ENCODE results near the gene KRTAP20-2.

Gene KRTAP20-2

DNA sequence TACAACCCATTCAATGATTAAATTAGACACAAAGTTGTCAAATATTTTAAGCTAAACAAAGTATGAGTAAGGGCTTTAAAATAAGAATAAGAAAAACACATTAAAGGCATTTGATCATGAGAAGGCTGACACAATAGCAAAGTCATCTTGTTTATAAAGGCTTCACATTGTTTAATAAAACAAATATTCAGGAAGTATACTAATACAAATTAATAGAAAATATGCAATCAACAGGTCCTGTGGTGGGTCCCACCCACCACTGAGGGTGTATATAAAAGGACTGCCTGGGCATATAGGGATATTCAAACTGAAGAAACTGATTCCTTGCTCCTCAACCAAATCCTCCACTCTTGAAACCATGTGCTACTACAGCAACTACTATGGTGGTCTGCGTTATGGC is at the start of gene KRTAP20-2:
Gene KRTAP20-2, plus strand, starts transcription at position 301 of the 400 bp plus-strand sequence. Its CDS starts 58 bp downstream, at position 359.
- DNase-seq (ENCODE audit: low spot score): no peak

DNA sequence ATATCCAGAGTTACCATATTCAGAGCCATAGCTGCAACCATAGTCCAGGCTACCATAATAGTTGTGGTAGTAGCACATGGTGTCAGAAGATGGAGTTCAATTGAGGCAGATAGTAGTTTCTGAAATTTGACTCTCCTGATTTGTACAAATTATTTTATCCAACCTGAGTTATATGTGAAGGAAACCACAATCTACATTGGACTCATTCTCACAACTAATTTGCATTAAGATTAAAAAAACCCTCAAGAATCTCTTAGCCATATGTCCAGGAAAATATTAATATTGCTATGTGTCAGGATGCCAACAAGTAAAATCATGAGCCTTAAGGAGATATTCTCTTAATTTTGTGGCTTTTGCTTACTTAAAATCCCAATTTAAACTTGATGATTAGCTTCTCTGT is 44.7 kb upstream of the KRTAP20-2 start, which contains the start of gene KRTAP22-2:
Gene KRTAP22-2, minus strand, starts transcription at position 101 of the 400 bp plus-strand sequence.
- DNase-seq (ENCODE audit: low spot score): no peak

DNA sequence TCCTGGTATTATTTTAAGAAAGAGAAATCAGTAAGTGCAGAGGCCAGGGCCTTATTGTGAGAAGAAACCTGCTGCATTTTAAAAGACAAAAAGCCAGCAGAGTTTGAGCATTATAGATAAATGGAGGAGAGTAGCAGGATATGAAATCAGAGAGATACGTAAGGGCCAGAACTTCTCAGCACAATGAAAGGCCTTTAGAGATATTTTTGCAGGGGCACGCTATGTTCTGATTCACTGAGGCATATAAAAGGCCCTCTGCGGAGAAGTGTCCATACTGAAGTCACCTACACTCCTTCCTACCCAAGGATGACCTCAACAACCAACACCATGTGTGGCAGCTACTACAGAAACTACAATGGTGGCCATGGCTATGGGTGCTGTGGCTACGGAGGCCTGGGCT is 42.9 kb upstream of the KRTAP20-2 start, which contains the start of gene KRTAP6-3:
Gene KRTAP6-3, plus strand, starts transcription at position 301 of the 400 bp plus-strand sequence. Its CDS starts 6 bp downstream, at position 307.
- no peak for DNase-seq (ENCODE audit: low spot score)

DNA sequence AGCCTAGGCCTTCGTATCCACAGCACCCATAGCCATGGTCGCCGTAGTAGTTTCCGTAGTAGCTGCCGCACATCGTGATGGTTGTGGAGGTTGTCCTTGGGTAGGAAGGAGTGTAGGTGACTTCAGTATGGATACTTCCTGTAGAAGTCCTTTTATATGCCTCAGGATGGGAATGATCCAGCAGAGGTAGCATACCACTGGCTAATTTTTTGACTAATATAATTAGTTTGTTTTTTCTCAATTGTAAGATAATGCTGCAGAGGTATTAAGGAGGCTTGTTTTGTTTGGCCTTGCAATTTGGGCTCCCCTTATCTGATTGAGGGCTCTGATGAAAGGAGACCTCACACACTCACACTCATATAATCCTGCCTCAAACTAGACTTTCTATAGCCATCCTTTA is 36.2 kb upstream of the KRTAP20-2 start, which contains the start of gene KRTAP6-2:
Gene KRTAP6-2, minus strand, starts transcription at position 101 of the 400 bp plus-strand sequence. Its CDS starts 28 bp downstream, at position 73.
- no peak for DNase-seq (ENCODE audit: low spot score)

DNA sequence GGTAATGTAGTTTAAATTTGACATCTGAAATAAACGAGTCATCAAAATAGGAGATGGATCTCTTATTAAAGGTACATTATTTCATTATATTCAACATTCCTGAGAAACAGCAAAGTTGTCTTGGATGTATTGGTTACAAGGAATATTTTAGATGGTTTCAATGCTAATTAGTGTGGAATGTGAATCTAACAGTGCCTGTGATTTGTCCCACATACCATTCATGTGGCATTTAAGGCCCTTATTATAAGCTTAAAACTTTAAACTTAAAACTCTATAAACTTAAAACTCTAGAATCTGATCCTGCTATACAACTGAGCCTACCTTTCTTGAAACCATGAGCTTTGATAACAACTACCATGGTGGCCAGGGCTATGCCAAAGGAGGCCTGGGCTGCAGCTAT is 34.2 kb upstream of the KRTAP20-2 start, which contains the start of gene KRTAP22-1:
Gene KRTAP22-1, plus strand, starts transcription at position 301 of the 400 bp plus-strand sequence.
- DNase-seq (ENCODE audit: low spot score): no peak

DNA sequence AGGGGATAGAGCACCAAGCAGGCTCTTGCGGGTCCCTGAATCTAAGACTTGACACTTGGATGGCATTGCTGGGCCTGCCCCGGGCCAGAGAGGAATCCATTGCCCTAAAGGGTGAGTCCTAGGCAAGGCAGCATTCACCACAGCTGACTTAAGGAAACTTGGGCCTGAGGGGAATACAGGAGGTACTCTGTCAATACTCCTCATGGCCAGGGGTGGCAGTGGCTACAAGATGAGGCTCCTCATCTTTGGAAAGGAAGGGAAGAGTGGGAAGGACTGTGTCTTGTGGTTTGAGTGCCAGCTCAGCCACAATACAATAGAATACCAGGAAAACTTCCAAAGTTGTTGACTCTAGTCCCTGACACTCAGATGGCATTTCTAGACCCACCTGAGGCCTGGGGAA is 29.0 kb upstream of the KRTAP20-2 start:
- DNase-seq (ENCODE audit: low spot score): no peak

DNA sequence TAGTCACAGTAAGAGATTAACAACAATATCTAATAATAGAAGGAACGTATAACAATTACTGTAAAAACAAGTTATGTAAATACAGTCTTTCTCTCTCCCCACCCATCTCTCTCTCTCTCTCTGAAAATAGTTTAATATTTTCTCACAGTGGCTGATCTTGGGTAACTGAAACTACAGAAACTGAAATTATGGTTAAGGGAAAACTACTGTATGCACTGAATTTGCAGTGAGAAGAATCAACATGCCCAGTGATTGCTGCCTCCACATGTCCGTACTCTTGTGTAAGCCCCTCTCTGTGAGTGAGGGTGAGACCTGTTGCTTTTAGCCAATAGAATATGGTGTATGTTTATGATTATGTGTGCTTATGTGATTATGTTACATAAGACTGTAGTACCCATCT is 22.9 kb upstream of the KRTAP20-2 start:
- no peak for DNase-seq (ENCODE audit: low spot score)

DNA sequence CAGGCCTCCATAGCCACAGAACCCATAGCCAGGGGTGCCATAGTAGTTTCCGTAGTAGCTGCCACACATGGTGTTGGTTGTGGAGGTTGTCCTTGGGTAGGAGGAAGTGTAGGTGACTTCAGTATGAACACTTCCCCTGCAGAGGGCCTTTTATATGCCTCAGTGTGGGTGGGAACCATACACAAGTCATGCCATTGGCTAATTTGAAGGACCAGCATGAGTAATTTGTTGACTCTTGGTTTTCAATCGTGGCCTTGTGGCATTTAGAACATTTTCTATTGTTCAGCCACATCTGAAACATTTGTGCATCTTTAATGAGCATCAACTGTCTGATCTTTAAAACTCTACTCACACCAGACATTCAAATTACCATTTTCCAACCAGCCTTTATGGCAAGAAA is 21.2 kb upstream of the KRTAP20-2 start, which contains the start of gene KRTAP6-1:
Gene KRTAP6-1, minus strand, starts transcription at position 95 of the 400 bp plus-strand sequence. Its CDS starts 26 bp downstream, at position 69.
- DNase-seq (ENCODE audit: low spot score): no peak

DNA sequence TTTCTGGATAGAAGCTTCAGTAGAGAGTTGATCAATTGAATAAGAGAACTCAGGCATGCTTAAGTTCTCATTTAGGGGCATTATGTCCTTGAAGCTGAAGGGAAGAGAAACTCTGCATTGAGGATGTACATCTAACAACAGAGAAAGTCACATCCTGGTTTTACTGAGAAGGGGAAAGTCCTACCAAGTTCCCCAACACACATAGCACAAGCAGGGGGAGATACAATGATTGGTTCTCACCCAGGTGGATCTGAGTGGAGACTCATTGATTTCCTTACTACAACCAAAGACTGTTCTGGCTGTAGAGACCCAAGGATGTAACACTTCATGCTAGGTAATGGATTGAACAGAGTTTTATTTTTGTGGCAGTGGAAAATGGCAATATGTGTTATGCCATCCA is 19.8 kb upstream of the KRTAP20-2 start:
- no peak for DNase-seq (ENCODE audit: low spot score)

DNA sequence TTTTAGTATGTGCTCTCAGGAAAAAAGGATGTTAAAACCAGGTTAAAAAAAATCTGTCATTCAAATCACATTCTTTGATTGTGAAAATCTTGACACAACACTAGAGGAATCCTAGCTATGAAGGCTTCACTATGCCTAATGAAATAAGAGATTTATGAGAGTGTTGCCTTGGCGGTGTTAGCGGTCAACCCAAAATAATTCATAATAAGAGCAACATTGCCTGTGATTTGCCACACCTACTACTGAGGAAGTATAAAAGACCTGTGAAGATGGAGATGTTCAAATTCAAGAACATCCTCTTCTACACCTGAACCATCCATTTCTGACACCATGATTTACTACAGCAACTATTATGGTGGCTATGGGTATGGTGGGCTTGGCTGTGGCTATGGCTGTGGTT is 18.9 kb upstream of the KRTAP20-2 start, which contains the start of gene KRTAP20-1:
Gene KRTAP20-1, plus strand, starts transcription at position 301 of the 400 bp plus-strand sequence. Its CDS starts 30 bp downstream, at position 331.
- DNase-seq (ENCODE audit: low spot score): no peak

DNA sequence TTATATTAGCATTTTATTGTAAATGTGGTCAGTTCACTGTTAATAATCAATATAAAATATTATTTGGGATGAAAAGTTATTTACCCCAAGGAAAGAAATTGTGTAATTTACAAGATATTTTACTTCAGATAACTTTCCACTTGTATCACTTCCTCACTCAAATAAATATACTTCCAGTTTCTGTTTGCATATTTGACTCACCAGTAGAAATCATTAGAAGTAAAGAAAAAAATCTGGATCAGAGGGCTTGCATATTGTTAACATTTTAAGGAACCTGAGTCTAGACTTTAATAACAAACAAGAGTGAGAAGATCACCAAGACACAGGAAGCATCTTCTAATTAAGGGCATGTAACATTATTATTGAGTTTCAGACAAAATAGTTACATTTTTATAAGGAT is 14.9 kb upstream of the KRTAP20-2 start:
- DNase-seq (ENCODE audit: low spot score): no peak

DNA sequence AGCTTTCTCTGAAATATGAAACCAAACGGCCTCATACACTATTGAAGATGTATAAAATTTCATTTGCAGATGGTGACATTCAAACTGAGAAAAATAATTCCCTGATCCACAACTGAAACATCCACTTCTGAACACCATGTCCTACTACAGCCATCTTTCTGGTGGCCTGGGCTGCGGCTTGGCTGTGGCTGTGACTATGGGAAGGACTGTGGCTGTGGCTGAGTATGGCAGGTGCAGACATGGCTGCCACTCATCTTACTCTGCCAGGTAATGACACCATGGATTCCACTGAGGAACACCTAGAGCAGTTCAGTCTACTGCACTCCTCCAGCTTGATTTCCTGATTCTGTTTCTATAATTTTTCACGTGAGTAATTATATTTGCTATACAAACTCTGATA is 14.5 kb upstream of the KRTAP20-2 start, which contains the start of gene KRTAP20-4:
Gene KRTAP20-4, plus strand, starts transcription at position 106 of the 400 bp plus-strand sequence.
- no peak for DNase-seq (ENCODE audit: low spot score)

DNA sequence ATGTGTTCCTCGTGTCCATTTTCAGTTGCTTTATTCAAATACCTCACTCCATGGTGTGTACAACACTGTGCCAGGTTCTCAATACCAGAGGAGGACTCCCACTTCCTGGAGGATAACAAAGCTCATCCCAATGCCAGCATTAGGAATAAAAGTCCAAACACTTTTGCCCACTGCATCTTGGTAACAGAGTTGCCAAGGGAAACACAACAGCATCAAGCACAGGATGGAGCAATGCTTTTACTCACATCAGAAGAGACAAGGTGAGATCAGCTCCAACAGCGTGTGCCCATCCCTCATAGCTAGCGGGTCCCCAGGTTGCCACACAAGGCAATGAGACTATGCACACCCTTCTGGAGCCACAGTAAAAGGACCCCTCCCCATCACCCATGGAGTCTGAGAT is 11.6 kb upstream of the KRTAP20-2 start:
- no peak for DNase-seq (ENCODE audit: low spot score)

DNA sequence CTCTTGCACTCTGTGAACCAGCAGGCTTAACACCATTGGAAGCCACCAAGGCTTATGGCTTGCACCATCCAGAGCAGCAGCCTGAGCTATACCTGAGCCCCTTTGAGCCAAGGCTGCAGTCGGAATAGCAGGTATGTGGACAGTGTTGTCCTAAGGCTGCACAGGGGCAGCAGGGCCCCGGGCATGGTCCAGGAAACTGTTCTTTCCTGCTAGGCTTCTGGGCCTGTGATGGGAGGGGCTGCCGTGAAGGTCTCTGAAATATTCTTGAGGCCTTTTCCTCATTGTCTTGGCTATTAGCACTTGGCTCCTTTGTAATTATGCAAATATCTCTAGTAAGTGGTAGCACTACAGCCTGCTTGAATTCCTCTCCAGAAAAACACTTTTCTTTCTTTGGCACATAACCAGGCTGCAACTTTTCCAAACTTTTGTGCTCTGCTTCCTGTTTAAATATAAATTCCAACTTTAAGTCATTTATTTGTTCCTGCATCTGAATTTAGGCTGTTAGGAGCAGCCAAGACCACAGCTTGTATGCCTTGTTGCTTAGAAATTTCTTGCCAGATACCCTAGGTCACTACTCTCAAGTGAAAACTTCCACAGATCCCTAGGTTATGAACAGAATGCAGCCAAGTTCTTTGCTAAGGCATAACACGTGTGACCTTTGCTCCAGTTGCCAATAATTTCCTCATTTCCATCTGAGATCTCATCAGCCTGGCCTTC is 9.4 kb upstream of the KRTAP20-2 start:
- DNase-seq (ENCODE audit: low spot score): no peak

DNA sequence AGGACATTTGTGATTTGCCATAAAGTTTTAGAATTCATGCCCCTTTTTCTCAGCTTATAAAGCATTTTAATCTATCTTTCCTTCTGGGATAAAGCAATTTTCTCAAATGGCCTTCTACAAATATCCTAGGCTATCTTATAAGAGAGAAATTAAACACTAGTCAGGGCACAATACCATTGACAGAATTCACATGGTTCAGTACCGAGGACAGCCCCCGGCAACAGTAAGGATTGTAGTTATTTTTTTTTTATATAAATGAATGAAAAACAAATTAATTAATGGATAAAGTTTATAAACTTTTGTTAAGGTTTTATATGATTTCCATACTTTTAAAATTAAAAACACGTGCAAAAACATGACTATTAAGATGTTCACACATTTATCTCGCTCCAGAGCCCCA is 6.9 kb upstream of the KRTAP20-2 start:
- no peak for DNase-seq (ENCODE audit: low spot score)

DNA sequence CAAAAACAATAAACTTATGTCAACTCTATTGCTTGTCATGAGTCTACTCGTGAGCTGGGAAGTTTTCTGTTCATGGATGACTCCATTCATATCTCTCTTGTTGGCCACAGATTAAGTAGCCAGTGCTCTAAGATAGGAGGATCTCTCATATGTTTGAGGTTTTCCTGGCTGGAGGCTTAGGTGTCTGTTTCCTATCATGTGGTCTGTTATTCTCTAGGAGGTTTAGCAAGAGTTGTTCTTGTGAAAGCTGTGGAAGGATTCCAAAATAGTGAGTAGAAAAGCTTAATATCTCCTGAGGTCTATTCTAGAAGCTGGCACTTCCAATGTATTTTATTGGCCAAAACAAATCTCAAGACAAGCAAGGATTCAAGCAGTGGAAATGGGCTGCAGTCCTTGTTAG is 5.8 kb upstream of the KRTAP20-2 start:
- no peak for DNase-seq (ENCODE audit: low spot score)

DNA sequence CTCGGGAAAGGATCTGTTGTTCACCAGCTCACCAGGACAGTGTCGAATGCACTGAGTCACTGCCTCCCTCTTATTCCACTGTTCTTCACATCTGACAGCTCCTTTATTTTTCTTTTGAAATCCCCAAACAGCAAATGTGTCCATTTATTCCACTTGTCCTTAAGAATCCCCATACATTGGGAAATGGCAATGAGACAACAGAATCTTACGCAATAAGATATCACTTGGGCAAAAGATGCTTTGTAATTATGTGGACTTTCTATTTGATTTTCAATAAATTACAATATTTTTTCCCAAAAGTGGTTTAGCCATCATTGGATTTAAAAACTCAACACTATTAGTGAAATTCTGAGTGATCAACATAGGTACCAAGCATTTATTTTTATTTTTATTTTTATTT is 3.7 kb downstream of the KRTAP20-2 start:
- no peak for DNase-seq (ENCODE audit: low spot score)

DNA sequence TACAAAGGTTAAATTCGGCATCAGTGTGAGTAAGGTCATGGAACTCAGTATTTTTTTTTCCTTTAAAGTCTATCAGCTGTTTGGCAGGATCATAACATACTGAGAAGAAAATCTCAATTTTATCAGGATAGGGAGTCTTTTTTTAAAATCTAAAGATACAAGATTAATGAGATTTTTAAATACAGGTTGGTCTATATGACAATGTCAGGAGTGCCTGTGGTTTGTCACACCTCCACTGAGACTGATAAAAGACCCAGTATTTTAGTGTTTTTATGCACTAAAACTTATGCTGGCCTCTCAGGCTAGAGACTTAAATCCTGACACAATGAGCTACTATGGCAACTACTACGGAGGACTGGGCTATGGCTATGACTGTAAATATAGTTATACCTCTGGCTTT is 7.6 kb downstream of the KRTAP20-2 start, which contains the start of gene KRTAP20-3:
Gene KRTAP20-3, plus strand, starts transcription at position 301 of the 400 bp plus-strand sequence.
- no peak for DNase-seq (ENCODE audit: low spot score)

DNA sequence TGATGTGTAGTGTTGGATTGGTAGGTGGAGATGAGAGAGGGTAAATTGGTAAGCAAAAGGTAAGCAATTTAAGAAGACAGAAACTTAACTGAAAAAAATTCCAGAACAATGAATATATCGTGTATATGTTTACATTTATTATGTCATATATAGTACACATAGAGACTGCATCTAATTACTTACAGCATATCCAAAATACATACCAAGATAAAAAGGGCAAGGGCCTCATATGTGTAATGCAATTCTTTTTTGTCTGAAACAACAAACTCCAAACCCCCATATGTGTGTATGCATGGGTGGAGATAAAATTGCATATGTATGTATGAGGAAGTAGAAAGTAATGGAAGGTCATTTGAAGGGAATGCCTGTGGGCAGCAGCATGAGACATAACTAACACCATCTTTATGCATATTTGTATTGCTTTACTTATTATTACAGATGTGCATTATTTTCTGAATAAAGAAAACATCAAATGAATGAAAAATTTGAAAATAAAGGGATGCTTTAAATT is 12.0 kb downstream of the KRTAP20-2 start:
- DNase-seq (ENCODE audit: low spot score): no peak

DNA sequence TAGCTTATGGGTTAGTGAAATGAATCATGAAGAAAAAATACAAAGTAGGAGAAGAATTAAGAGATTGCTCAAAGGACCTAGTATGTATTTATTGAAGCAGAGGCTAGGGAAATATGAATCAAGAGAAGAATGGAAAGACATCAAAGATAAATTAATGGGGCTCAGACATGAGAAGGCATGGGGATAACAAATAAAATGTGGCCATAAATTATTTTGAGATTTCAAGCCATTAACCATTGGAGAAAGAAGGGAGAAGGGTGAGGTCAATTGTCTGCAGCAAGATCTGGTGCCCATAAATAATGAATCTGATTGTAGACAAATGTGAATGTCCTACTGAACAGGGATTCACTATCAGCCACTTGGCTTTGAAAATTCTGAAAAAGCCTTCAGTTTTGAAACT is 17.9 kb downstream of the KRTAP20-2 start:
- no peak for DNase-seq (ENCODE audit: low spot score)

DNA sequence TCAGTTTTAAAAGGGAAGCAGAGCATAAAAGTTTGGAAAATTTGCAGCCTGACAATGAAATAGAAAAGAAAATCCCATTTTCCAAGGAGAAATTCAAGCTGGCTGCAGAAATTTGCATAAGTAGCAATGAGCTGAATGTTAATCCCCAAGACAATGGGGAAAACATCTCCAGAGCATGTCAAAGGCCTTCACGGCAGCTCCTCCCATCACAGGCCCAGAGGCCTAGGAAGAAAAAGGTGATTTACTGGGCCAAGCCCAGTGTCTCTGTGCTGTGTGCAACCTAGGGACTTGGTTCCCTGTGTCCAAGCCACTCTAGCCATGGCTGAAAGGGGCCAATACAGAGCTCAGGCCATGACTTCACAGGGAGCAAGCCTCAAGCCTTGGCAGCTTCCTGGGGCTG is 33.8 kb downstream of the KRTAP20-2 start:
- no peak for DNase-seq (ENCODE audit: low spot score)

DNA sequence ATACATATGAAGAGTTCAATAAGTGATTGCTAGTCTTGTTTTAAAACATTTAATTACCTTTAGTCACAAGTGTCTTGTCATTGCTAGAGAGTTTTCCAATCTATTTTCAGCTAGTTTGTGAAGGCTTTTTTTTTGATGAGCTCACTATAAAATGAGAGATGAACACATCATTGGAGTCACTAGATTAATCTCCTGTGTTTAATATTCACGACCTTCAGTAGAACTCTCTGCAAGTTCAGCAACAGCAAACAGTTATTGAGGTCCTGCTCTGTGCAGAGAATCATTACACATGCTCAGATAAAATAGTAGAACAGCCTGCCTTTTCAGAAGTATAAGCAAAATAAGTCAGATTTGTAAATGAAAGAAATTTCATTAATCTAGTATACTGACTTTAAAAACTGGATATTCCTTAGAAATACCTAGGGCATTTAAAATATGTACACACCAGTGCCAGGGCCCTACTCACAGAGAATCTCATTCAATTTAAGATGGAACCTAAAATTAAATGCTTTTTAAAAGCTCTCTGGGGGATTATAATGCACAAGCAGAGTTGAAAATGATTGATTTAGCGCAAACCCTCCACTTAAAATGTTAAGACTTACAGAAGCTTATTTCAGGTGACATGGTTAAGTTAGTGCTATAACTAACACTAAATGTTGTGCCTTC is 38.1 kb downstream of the KRTAP20-2 start:
- DNase-seq (ENCODE audit: low spot score): no peak

DNA sequence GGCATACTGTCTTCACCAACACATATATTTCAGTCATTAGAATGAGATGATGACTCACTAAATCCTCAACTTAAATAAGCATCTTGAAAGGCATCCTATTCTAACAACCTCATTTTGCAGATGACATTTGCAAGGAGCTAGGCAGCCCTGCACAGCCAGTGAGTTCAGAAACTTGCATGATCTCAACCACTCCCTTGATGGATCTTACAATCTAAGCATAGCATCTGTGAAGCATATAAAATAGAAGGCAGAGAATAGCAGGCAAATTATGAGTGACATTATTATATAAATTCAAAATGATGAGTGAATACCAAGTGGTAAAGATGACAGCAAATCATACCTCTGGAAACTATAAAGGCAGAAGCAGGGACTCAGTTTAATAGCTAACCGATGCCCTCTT is 39.3 kb downstream of the KRTAP20-2 start:
- no peak for DNase-seq (ENCODE audit: low spot score)

Measured in HuH-7.5 (cell line).